Breast epithelium (tissue), 3 donors: ENCODE data around the gene RAMP2.

Experiments used
- POLR2AphosphoS5 ChIP-seq, 3 donors: sonication (generic); formaldehyde crosslinking; IDR thresholded peaks; one replicate each; pipeline ENCODE4 v1.6.1; 2017; ENCODE audit warnings: antibody characterized with exemption in 3 of 3
- TF ChIP-seq, protein P1 (sequence below), 3 donors: fragments of 450-650 bp; IDR thresholded peaks; one replicate each; pipeline ENCODE4 v1.5.1; 2016 to 2017; ENCODE audit warnings: antibody characterized with exemption in 3 of 3, mild to moderate bottlenecking in 3 of 3, moderate library complexity in 3 of 3

DNA sequence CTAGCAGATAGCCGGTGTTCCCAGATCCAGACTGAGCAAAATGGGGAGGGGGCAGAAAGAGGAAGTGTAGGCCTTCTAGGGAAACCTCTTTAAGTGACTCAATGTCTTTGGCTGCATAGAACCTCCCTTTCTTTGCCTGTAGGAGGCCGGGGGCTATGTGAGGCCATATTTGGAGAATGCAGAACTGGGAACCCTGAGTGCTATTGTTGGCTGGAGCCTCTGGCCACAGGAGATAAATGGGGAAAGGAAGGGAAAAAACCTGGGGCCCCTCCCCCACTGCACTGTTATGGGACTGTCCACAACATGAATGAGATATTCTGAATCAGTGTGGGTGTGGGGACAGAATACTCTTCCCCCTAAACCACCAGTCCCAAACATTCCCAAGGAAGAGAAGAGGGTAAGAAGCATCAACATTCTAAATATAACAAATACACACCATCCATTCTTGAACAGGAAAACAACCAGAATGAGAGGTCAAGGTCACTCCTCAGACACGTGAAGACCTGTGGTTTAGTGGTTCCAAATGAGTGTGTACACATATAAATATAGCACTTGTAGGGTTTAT is 14.6 kb downstream of the RAMP2 start:
- TF ChIP-seq, protein P1, sequence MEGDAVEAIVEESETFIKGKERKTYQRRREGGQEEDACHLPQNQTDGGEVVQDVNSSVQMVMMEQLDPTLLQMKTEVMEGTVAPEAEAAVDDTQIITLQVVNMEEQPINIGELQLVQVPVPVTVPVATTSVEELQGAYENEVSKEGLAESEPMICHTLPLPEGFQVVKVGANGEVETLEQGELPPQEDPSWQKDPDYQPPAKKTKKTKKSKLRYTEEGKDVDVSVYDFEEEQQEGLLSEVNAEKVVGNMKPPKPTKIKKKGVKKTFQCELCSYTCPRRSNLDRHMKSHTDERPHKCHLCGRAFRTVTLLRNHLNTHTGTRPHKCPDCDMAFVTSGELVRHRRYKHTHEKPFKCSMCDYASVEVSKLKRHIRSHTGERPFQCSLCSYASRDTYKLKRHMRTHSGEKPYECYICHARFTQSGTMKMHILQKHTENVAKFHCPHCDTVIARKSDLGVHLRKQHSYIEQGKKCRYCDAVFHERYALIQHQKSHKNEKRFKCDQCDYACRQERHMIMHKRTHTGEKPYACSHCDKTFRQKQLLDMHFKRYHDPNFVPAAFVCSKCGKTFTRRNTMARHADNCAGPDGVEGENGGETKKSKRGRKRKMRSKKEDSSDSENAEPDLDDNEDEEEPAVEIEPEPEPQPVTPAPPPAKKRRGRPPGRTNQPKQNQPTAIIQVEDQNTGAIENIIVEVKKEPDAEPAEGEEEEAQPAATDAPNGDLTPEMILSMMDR (IDR thresholded peaks at IDR 0.05), result no peak
- no peak for TF ChIP-seq POLR2AphosphoS5 (IDR thresholded peaks at IDR 0.05)
